HG03432 (cell line): ENCODE results near the gene TTLL11.

Experiments
- ATAC-seq: cut with Tn5 transposase; IDR thresholded peaks from one replicate; pipeline ENCODE4 v1.9.1; 2021; ENCODE audit warnings: mild to moderate bottlenecking, moderate library complexity; ENCODE audit not compliant: unreplicated experiment

The TTLL11 gene

GRCh38 chr9:121778252-121779225 is 314.6 kb downstream of the TTLL11 start:
- ATAC-seq, result no peak

- ATAC-seq, result no peak
Observed at GRCh38 chr9:121776739-121777637, 316.1 kb downstream of the TTLL11 start.

GRCh38 chr9:121776001-121776738 is 316.9 kb downstream of the TTLL11 start:
- no peak for ATAC-seq

- no peak for ATAC-seq
Observed at GRCh38 chr9:121774715-121775613, 318.1 kb downstream of the TTLL11 start.

- ATAC-seq, result no peak
Observed at GRCh38 chr9:121773954-121774714, 319.0 kb downstream of the TTLL11 start.

- no peak for ATAC-seq
Observed at GRCh38 chr9:121773286-121773953, 319.7 kb downstream of the TTLL11 start.

- no peak for ATAC-seq
Observed at GRCh38 chr9:121772600-121773285, 320.4 kb downstream of the TTLL11 start.
